Body of pancreas (tissue), 4 donors: Measurements from ENCODE around the gene TACC3.

Source experiments
- CTCF ChIP-seq, 7 experiments: fragments of 450-650 bp in 4 of 7; fragments of 200-600 bp in 3 of 7; sonication (generic) in 3 of 7; IDR thresholded peaks; one replicate each; pipeline ENCODE4 v1.5.1; 2016 to 2019; ENCODE audit warnings: antibody characterized with exemption in 7 of 7
- POLR2A ChIP-seq, 3 donors: fragments of 450-650 bp; IDR thresholded peaks; one replicate each; pipeline ENCODE4 v1.6.1; 2016; ENCODE audit warnings: antibody characterized with exemption in 3 of 3, mild to moderate bottlenecking in 2 of 3

- TF ChIP-seq CTCF (IDR thresholded peaks at IDR 0.05) (no peak), POLR2A (IDR thresholded peaks at IDR 0.05) (no peak)
Measured at GRCh38 chr4:1787411-1788077, 66.2 kb downstream of the TACC3 start.
